Panc1 (cell line): Measurements from ENCODE around the gene CES5A.

Experiments
- TF ChIP-seq, protein P1 (sequence below): fragments of 450-650 bp; IDR thresholded peaks from 2 replicates; pipeline ENCODE4 v1.5.1; 2017; ENCODE audit warnings: mild to moderate bottlenecking
- TF ChIP-seq, protein P2 (sequence below), 2 experiments: IDR thresholded peaks; 2 replicates each; pipeline ENCODE4 v1.6.1; 2011 to 2012; ENCODE audit warnings: low read depth in 2 of 2, control low read depth in 1 of 2, low read length in 1 of 2, mild to moderate bottlenecking in 1 of 2, moderate library complexity in 1 of 2; ENCODE audit not compliant: insufficient read depth in 1 of 2

DNA sequence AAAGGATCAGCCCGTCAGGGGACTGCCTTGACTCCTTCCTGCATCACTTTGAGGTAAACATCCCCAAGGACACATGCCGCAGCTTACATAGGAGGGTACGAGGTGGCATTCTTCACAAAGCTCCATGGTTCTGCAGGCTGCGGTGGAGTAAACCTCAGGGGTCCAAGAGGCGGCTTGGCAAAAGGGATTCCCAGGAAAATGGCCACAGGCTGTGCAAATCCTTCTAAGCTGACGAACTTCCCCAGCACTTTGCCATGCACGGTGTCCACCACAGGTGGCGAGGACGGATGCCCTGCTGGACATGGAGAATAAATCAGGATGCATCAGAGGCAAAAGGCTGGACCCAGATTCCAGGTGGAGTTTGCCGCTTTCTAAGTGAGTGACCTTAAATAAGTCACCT, 46.5 kb downstream of the CES5A start:
- TF ChIP-seq, protein P1, sequence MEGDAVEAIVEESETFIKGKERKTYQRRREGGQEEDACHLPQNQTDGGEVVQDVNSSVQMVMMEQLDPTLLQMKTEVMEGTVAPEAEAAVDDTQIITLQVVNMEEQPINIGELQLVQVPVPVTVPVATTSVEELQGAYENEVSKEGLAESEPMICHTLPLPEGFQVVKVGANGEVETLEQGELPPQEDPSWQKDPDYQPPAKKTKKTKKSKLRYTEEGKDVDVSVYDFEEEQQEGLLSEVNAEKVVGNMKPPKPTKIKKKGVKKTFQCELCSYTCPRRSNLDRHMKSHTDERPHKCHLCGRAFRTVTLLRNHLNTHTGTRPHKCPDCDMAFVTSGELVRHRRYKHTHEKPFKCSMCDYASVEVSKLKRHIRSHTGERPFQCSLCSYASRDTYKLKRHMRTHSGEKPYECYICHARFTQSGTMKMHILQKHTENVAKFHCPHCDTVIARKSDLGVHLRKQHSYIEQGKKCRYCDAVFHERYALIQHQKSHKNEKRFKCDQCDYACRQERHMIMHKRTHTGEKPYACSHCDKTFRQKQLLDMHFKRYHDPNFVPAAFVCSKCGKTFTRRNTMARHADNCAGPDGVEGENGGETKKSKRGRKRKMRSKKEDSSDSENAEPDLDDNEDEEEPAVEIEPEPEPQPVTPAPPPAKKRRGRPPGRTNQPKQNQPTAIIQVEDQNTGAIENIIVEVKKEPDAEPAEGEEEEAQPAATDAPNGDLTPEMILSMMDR: no peak
- TF ChIP-seq, protein P2, sequence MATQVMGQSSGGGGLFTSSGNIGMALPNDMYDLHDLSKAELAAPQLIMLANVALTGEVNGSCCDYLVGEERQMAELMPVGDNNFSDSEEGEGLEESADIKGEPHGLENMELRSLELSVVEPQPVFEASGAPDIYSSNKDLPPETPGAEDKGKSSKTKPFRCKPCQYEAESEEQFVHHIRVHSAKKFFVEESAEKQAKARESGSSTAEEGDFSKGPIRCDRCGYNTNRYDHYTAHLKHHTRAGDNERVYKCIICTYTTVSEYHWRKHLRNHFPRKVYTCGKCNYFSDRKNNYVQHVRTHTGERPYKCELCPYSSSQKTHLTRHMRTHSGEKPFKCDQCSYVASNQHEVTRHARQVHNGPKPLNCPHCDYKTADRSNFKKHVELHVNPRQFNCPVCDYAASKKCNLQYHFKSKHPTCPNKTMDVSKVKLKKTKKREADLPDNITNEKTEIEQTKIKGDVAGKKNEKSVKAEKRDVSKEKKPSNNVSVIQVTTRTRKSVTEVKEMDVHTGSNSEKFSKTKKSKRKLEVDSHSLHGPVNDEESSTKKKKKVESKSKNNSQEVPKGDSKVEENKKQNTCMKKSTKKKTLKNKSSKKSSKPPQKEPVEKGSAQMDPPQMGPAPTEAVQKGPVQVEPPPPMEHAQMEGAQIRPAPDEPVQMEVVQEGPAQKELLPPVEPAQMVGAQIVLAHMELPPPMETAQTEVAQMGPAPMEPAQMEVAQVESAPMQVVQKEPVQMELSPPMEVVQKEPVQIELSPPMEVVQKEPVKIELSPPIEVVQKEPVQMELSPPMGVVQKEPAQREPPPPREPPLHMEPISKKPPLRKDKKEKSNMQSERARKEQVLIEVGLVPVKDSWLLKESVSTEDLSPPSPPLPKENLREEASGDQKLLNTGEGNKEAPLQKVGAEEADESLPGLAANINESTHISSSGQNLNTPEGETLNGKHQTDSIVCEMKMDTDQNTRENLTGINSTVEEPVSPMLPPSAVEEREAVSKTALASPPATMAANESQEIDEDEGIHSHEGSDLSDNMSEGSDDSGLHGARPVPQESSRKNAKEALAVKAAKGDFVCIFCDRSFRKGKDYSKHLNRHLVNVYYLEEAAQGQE (IDR thresholded peaks at IDR 0.05; ENCODE audit: insufficient read depth in 1 of 2, low read depth in 2 of 2, low read length in 1 of 2): no peak
